ENCODE data around the gene KCTD6. TPM values are rescaled to one million over a fixed set of nuclear protein-coding genes. Genes with fewer than 3 reads are reported as not detected.

Gene KCTD6
- total RNA-seq, 4 donors from 2014 or later, result 13.1 to 17.8 (median 16.3) TPM

DNA sequence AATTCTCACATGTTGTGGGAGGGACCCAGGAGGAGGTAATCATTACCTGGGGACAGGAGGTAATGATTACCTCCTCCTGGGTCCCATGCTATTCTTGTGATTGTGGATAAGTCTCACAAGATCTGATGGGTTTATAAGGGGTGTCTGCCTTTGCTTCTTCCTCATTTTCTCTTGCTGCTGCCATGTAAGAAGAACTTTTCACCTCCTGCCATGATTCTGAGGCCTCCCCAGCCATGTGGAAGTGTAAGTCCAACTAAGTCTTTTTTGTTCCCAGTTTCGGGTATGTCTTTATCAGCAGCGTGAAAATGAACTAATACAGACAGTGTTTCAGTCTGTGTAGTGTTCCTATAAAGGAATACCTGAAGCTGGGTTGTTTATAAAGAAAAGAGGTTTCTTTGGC is 13.1 kb upstream of the KCTD6 start:
- no peaks in the 10 kb centered on the region for H3K27me3 ChIP-seq
- WGBS, 2 donors (ENCODE audit: low coverage in 1 of 2), result 92 to 100% methylated on average over 1 to 2 of the region's 2 CpGs
- H3K4me1 ChIP-seq, result no peaks in the 10 kb centered on the region
- H3K27ac ChIP-seq, result no peak overlapping the region
- TF ChIP-seq POLR2AphosphoS5 (IDR thresholded peaks at IDR 0.05) (no peak), POLR2A (IDR thresholded peaks at IDR 0.05) (no peak), EP300 (IDR thresholded peaks at IDR 0.05) (no peak)
- TF ChIP-seq, protein P1, sequence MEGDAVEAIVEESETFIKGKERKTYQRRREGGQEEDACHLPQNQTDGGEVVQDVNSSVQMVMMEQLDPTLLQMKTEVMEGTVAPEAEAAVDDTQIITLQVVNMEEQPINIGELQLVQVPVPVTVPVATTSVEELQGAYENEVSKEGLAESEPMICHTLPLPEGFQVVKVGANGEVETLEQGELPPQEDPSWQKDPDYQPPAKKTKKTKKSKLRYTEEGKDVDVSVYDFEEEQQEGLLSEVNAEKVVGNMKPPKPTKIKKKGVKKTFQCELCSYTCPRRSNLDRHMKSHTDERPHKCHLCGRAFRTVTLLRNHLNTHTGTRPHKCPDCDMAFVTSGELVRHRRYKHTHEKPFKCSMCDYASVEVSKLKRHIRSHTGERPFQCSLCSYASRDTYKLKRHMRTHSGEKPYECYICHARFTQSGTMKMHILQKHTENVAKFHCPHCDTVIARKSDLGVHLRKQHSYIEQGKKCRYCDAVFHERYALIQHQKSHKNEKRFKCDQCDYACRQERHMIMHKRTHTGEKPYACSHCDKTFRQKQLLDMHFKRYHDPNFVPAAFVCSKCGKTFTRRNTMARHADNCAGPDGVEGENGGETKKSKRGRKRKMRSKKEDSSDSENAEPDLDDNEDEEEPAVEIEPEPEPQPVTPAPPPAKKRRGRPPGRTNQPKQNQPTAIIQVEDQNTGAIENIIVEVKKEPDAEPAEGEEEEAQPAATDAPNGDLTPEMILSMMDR (IDR thresholded peaks at IDR 0.05), result no peak
- no peak overlapping the region for H3K4me3 ChIP-seq
- ATAC-seq, result no peak
- peaks cover 0 to 3% (median 0%) of the 10 kb centered on the region in 3 donors for H3K9me3 ChIP-seq
- no peaks in the 10 kb centered on the region for H3K36me3 ChIP-seq

DNA sequence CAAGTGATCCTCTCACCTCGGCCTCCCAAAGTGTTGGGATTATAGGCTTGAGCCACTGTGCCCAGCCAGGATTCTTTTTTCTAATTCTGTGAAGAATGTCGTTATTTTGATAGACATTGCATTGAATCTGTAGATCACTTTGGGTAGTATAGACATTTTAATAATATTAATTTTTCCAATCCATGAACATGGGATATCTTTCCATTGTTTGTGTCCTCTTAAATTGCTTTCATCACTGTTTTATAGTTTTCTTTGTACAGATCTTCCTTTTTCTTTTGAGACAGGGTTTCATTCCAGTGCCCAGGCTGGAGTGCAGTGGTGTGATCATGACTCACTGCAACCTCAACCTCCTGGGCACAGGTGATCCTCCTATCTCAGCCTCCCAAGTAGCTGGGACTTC is 11.6 kb upstream of the KCTD6 start:
- H3K36me3 ChIP-seq, result no peaks in the 10 kb centered on the region
- ATAC-seq, result no peak
- 96 to 100% methylated on average over 1 to 2 of the region's 2 CpGs for WGBS, 2 donors (ENCODE audit: low coverage in 1 of 2)
- H3K4me1 ChIP-seq, result no peaks in the 10 kb centered on the region
- TF ChIP-seq POLR2AphosphoS5 (IDR thresholded peaks at IDR 0.05) (no peak), POLR2A (IDR thresholded peaks at IDR 0.05) (no peak), EP300 (IDR thresholded peaks at IDR 0.05) (no peak)
- TF ChIP-seq, protein P1 (IDR thresholded peaks at IDR 0.05), result no peak
- H3K9me3 ChIP-seq, result peaks cover 0 to 3% (median 0%) of the 10 kb centered on the region in 3 donors
- no peak overlapping the region for H3K27ac ChIP-seq
- no peaks in the 10 kb centered on the region for H3K27me3 ChIP-seq
- H3K4me3 ChIP-seq, result no peak overlapping the region

DNA sequence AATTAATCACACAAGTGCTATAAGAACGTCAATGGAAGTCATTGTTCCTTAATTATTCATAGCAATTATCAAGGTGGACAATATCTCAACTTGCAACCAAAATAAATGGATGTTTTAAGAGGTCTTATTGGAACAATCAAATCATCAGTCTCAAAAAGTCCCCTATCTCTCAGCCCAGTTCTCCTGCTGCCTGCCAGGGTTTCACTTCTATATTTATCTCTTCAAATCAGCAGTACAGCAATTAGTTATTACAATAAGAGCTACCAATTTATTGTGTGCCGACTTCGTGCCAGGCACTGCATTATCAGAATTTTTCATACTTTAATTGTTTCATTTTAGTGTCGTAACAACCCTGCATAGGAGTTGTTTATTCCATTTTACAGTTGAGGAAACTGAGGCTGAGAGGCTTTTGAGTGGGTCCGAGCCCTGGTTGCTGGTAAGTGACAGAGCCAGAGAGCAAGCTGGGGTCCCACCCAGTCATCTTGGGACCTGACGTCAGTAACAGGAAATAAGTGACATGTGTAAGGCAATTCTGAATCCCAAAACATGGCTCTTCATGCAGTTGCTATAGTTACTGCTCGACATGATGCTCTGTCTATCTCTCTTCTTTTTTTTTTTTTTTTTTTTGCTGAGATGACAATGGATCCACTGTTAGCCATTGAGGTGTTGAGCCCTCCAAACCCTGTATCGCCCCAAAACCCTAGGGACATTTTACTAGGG is 8.8 kb upstream of the KCTD6 start:
- 63 to 68% methylated on average over 7 to 8 of the region's 8 CpGs for WGBS, 2 donors (ENCODE audit: low coverage in 1 of 2)
- ATAC-seq, result no peak
- H3K27ac ChIP-seq, result no peak overlapping the region

DNA sequence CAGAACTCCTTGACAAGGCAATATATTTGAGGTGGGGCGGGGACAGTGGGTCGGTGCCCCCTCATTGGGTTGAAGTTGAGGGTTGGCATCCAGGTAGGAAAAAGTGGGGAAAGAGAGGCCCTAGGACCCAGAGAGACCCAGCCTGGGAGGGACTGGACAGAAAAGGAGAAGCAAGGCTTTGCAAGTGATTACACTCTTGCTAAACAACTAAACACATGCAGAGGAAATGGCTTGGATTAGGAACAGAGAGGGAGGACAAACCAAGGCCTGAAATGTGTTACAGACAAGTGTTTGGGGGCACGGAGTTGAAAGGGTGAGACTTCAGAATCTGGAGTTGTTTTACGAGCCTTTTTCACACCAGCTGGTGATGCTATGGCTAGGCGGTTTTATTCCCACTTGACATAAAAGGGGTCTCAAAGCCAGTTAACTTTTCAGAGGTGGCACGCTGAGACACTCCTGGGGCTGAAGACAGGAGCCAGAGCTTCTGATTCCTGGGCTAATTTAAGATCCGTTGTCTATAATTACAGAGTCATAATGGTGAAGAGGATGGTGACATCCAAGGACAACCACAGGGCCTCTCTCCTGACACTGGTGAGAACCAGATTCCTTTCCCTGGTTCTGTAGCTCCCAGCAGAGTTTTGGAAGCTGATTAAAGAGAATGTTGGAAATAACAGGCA is 7.7 kb upstream of the KCTD6 start:
- H3K27me3 ChIP-seq, result no peaks in the 10 kb centered on the region
- H3K36me3 ChIP-seq, result no peaks in the 10 kb centered on the region
- H3K4me1 ChIP-seq, result peaks cover 0 to 6% (median 0%) of the 10 kb centered on the region in 3 donors
- WGBS, 2 donors (ENCODE audit: low coverage in 1 of 2), result 68 to 72% methylated on average over 6 to 7 of the region's 7 CpGs
- ATAC-seq, result no peak
- no peak overlapping the region for H3K4me3 ChIP-seq
- peaks cover 0 to 3% (median 0%) of the 10 kb centered on the region in 3 donors for H3K9me3 ChIP-seq
- TF ChIP-seq POLR2AphosphoS5 (IDR thresholded peaks at IDR 0.05) (no peak), POLR2A (IDR thresholded peaks at IDR 0.05) (no peak)
- TF ChIP-seq, protein P1 (IDR thresholded peaks at IDR 0.05), result no peak
- H3K27ac ChIP-seq, result no peak overlapping the region

More for the DNA sequence above, 8.8 kb upstream of the KCTD6 start:
- no peak overlapping the region for H3K4me3 ChIP-seq
- no peaks in the 10 kb centered on the region for H3K36me3 ChIP-seq
- TF ChIP-seq POLR2AphosphoS5 (IDR thresholded peaks at IDR 0.05) (no peak), EP300 (IDR thresholded peaks at IDR 0.05) (no peak), POLR2A (IDR thresholded peaks at IDR 0.05) (no peak)
- TF ChIP-seq, protein P1 (IDR thresholded peaks at IDR 0.05), result no peak
- H3K9me3 ChIP-seq, result peaks cover 0 to 3% (median 0%) of the 10 kb centered on the region in 3 donors
- H3K4me1 ChIP-seq, result peaks cover 0 to 6% (median 0%) of the 10 kb centered on the region in 3 donors
- no peaks in the 10 kb centered on the region for H3K27me3 ChIP-seq

Data from gastroesophageal sphincter (tissue), 4 donors.